RWPE1 (cell line): ENCODE results near the gene C8B.

ENCODE experiments used
- CTCF ChIA-PET: fragments of 350-600 bp; sonication (Branson Sonifier 250); formaldehyde crosslinking; extraction: SDS; loops from one replicate; lab custom pipeline; 2021; lab: Yijun Ruan, JAX
- POLR2A ChIA-PET: fragments of 400-600 bp; formaldehyde crosslinking; extraction: SDS; loops from one replicate; lab custom pipeline; 2020; ENCODE audit warnings: antibody characterized with exemption; ENCODE audit not compliant: low non-redundant PET; lab: Yijun Ruan, JAX
- DNase-seq: peaks from one replicate; pipeline ENCODE4 v3.0.0; 2012; ENCODE audit warnings: low spot score
- H3K27ac ChIP-seq: fragments of 450-650 bp; 2 replicates; pipeline ENCODE4 v1.5.1; 2017
- CTCF ChIP-seq: fragments of 450-650 bp; conservative IDR thresholded peaks from 2 replicates; pipeline ENCODE4 v1.5.1; 2017; ENCODE audit warnings: low read depth, mild to moderate bottlenecking

C8B gene

GRCh38 chr1:56931686-56932085 is 34.1 kb downstream of the C8B start:
- CTCF ChIA-PET = interaction anchor here (0.5 kb wide), 1 partner anchor 23 kb away, joined by 4 read pairs; no protein-coding TSS in a partner anchor
- POLR2A ChIA-PET = no interaction called here
- DNase-seq = no peak
- no peak for TF ChIP-seq CTCF
- no peak overlapping the region for H3K27ac ChIP-seq

- TF ChIP-seq CTCF = no peak
- ChIA-PET CTCF (interaction anchor here (0.5 kb wide), 1 partner anchor 23 kb away, joined by 4 read pairs; no protein-coding TSS in a partner anchor), POLR2A (no interaction called here)
- no peak overlapping the region for H3K27ac ChIP-seq
- no peak for DNase-seq
Observed at GRCh38 chr1:56931211-56931610, 34.6 kb downstream of the C8B start.

GRCh38 chr1:56929492-56929891 is 36.3 kb downstream of the C8B start:
- no peak for DNase-seq
- H3K27ac ChIP-seq = no peak overlapping the region
- POLR2A ChIA-PET = no interaction called here
- CTCF ChIA-PET = interaction anchor here (0.7 kb wide), 1 partner anchor 135 kb away, joined by 3 read pairs; no protein-coding TSS in a partner anchor
- TF ChIP-seq CTCF = no peak

GRCh38 chr1:56927986-56928385 is 37.8 kb downstream of the C8B start:
- ChIA-PET POLR2A (no interaction called here), CTCF (no interaction called here)
- no peak overlapping the region for H3K27ac ChIP-seq
- no peak for DNase-seq
- no peak for TF ChIP-seq CTCF

- CTCF ChIA-PET = no interaction called here
- no peak for DNase-seq
- POLR2A ChIA-PET = no interaction called here
Observed at GRCh38 chr1:56927171-56927570, 38.6 kb downstream of the C8B start.

GRCh38 chr1:56925193-56925592 is 40.6 kb downstream of the C8B start:
- H3K27ac ChIP-seq = no peak overlapping the region
- POLR2A ChIA-PET = no interaction called here
- no peak for DNase-seq
- TF ChIP-seq CTCF = no peak
- CTCF ChIA-PET = no interaction called here

More at GRCh38 chr1:56927171-56927570, 38.6 kb downstream of the C8B start:
- TF ChIP-seq CTCF = no peak
- no peak overlapping the region for H3K27ac ChIP-seq
